Osteocyte (in vitro differentiated cells): Measurements from ENCODE around the gene USP49. TPM values are rescaled to one million over a fixed set of nuclear protein-coding genes. Genes with fewer than 3 reads are reported as not detected.

Source experiments
- DNase-seq: peaks from one replicate; pipeline ENCODE4 v3.0.0; 2021; ENCODE audit warnings: mixed read lengths; ENCODE audit not compliant: unreplicated experiment; ENCODE audit errors: extremely low spot score
- H3K27ac Mint-ChIP-seq: one replicate; pipeline ENCODE4 v1.8.0; 2021; ENCODE audit warnings: mild to moderate bottlenecking, mixed read lengths; ENCODE audit not compliant: unreplicated experiment
- H3K27me3 Mint-ChIP-seq: one replicate; pipeline ENCODE4 v1.8.0; 2021; ENCODE audit warnings: mixed read lengths; ENCODE audit not compliant: unreplicated experiment
- H3K36me3 Mint-ChIP-seq: one replicate; pipeline ENCODE4 v1.8.0; 2021; ENCODE audit warnings: mixed read lengths; ENCODE audit not compliant: unreplicated experiment
- H3K4me1 Mint-ChIP-seq: one replicate; pipeline ENCODE4 v1.8.0; 2021; ENCODE audit warnings: mixed read lengths; ENCODE audit not compliant: unreplicated experiment
- H3K4me3 Mint-ChIP-seq: one replicate; pipeline ENCODE4 v1.8.0; 2021; ENCODE audit warnings: mild to moderate bottlenecking, moderate library complexity, mixed read lengths; ENCODE audit not compliant: unreplicated experiment
- H3K9me3 Mint-ChIP-seq: one replicate; pipeline ENCODE4 v1.8.0; 2021; ENCODE audit warnings: mixed read lengths; ENCODE audit not compliant: unreplicated experiment
- total RNA-seq: library from RNA; stranded (reverse); gene quantifications from 2 replicates; pipeline ENCODE4 v1.2.1, GENCODE V29; 2021
- TF ChIP-seq, protein P1 (sequence below): fragments of 200-600 bp; sonication (generic); IDR thresholded peaks from 2 replicates; pipeline ENCODE4 v1.5.0; 2021; ENCODE audit warnings: antibody characterized with exemption, mild to moderate bottlenecking, moderate library complexity

USP49 gene
- total RNA-seq, 1 donor from 2014 or later = 5.2 TPM

DNA sequence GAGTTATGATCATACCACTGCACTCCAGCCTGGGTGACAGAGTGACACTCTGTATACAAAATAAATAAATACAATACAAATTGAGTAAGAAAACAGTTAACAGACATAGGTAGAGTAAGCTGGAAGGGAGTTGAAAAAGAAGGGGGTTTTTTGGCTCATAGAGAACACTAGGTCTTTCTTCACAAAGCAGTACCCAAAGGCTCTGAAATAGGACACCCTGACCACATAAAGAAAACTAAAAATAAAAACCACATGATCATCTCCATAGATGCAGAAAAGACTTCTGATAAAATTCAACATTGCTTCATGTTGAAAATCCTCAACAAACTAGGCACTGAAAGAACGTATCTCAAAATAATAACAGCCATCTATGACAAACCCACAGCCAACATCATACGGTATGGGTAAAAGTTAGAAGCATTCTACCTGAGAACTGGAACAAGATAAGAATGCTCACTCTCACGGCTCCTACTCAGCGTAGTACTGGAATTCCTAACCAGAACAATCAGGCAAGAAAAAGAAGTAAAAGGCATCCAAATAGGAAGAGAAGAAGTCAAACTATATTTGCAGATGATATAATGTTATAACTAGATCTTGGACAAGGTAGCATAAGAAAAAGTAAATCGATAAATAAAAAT lies 59.0 kb downstream of the USP49 start:
- TF ChIP-seq, protein P1, sequence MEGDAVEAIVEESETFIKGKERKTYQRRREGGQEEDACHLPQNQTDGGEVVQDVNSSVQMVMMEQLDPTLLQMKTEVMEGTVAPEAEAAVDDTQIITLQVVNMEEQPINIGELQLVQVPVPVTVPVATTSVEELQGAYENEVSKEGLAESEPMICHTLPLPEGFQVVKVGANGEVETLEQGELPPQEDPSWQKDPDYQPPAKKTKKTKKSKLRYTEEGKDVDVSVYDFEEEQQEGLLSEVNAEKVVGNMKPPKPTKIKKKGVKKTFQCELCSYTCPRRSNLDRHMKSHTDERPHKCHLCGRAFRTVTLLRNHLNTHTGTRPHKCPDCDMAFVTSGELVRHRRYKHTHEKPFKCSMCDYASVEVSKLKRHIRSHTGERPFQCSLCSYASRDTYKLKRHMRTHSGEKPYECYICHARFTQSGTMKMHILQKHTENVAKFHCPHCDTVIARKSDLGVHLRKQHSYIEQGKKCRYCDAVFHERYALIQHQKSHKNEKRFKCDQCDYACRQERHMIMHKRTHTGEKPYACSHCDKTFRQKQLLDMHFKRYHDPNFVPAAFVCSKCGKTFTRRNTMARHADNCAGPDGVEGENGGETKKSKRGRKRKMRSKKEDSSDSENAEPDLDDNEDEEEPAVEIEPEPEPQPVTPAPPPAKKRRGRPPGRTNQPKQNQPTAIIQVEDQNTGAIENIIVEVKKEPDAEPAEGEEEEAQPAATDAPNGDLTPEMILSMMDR = no peak
- Mint-ChIP-seq H3K4me3 (no peak overlapping the region), H3K27ac (peak overlapping the region; percentile 46), H3K9me3 (peaks cover 8% of the 10 kb centered on the region), H3K36me3 (peaks cover 5% of the 10 kb centered on the region), H3K4me1 (peaks cover 7% of the 10 kb centered on the region), H3K27me3 (no peaks in the 10 kb centered on the region)
- DNase-seq = no peak

DNA sequence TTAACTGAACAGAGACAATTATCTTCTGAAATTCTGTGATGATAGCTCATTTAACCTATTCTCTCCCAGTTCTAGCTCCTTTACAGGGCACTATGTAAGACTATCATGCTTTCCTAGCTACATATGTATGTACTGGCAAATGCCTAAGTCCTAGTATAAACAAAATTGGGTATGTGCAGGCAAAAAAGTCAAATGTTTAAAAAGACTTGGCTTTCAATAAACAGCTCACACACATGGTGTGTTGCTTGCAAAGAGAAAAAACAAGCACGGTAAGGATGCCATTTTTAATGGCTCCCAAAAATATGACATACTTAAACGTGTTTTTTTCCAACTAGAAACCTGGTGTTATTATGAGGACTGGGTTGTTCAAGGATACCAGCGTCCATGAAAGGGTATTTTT lies 62.9 kb downstream of the USP49 start:
- Mint-ChIP-seq H3K36me3 (peaks cover 2% of the 10 kb centered on the region), H3K9me3 (peaks cover 4% of the 10 kb centered on the region), H3K27ac (no peak overlapping the region), H3K4me3 (no peak overlapping the region), H3K27me3 (no peaks in the 10 kb centered on the region), H3K4me1 (peaks cover 7% of the 10 kb centered on the region)
- DNase-seq = no peak
- TF ChIP-seq, protein P1 = no peak

DNA sequence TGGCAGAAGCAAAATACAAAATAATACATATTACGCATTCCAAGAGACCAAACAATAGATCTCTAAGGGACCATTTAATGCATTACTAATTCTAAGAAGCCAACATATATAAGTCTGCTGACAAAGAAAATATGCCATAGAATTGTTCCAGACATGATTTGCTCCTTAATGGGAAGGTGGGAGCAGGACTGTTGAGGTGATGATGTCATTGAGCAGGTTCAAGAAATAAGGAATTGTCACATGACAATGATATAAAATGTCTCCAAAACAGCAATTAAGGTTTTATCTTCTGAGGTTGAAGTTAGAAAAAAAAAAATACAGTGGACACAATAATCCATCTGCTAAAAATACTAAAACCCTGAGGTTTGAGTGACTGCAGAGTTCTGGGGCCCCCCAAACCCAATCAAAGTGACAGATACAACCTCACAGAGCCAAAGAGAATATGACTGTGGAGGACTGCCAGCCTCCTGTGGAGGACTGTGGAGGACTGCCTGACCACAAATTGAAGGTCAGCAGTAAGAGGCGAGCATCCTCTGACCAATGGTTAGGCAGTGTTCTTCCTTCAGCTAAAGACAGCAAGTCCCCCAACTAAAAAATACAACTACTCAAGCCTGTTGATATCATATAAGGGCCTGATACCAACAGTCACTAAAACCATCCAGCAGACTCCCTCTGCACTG lies 68.7 kb downstream of the USP49 start:
- no peak overlapping the region for H3K4me3 Mint-ChIP-seq
- H3K27me3 Mint-ChIP-seq = no peaks in the 10 kb centered on the region
- H3K36me3 Mint-ChIP-seq = no peaks in the 10 kb centered on the region
- peaks cover 11% of the 10 kb centered on the region for H3K4me1 Mint-ChIP-seq
- no peaks in the 10 kb centered on the region for H3K9me3 Mint-ChIP-seq
- DNase-seq = no peak
- H3K27ac Mint-ChIP-seq = no peak overlapping the region
- TF ChIP-seq, protein P1 = no peak

DNA sequence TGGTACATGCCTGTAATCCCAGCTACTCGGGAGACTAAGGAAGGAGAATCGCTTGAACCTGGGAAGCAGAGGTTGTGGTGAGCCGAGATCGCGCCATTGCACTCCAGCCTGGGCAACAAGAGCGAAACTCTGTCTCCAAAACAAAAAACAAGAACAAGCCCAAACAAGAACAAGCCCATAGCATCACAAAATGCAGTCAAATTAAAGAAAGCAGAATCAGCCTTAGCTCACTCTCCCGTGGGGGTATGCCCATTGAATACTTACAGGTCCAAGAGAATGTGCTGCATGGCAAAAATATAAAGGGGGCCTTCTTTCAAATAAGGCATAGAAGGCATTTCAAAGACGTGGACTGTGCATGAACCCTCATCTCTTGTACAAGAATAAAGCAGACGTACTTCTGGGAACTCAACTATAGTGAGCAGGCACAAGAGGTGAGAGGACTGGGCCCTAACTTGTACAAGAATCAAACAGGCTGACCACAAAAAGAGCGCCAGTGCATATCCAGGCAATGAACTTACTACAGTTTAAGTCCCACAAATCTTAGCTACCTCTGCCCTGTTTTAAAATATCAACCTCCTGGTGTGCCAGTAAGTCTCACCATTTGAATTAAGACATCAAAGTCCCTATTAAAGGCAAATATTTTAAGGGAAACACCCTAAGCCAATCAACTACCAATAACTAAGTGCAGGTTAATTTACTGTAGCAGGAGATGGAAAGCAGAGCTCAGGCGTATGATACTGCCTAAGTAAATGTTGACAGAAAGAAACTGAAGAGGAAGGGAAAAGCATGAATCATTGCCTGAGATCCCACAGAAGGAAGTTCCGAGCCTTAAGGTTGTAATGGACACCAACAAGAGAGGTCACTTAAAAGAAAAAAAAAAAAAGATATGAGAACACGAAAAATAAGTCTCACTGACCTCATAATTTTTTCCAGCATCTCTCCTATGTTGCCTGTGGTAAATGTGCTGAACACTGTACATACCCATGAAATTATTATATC lies 70.3 kb downstream of the USP49 start:
- Mint-ChIP-seq H3K36me3 (no peaks in the 10 kb centered on the region), H3K27me3 (no peaks in the 10 kb centered on the region), H3K27ac (peak overlapping the region; percentile 24)

More for the DNA sequence above, 70.3 kb downstream of the USP49 start:
- no peaks in the 10 kb centered on the region for H3K9me3 Mint-ChIP-seq
- DNase-seq = no peak
- H3K4me1 Mint-ChIP-seq = peaks cover 11% of the 10 kb centered on the region
- TF ChIP-seq, protein P1 = no peak
- no peak overlapping the region for H3K4me3 Mint-ChIP-seq
